ENCODE data around the gene PFKP. TPM values are rescaled to one million over a fixed set of nuclear protein-coding genes. Genes with fewer than 3 reads are reported as not detected.

PFKP gene
- total and polyA plus RNA-seq, 2 experiments from 2014 or later: 24.6 to 48.9 TPM

DNA sequence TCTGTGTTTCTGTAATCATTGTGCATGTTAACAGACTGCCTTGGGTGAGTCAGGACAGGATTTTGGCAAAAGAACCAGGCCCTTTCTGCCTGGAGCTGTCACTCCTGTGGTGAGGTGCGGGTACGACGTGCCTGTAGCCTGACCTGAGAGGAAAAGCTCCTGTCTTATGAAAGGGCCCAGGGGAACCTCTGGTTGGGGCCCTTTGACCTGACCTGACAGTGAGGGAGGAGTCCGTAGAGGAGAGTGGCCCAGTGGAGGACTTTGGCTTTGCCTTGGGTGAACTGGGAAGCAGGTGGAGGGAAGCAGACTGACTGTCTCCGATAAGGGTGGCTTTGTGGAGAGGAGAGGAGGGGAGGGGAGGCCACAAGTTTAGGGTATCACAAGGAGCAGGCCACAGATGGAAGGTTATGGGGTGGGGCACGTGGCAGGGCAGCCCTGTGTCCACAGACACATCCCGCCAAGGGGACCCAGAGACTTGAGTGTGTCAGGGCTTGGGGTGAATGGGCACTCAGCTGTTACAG is 6.9 kb downstream of the PFKP start:
- peaks cover 9% of the 10 kb centered on the region for H3K4me1 ChIP-seq (ENCODE audit: insufficient read depth)
- H3K4me2 ChIP-seq: no peak overlapping the region
- H3K27ac ChIP-seq: no peak overlapping the region
- no peak for DNase-seq (ENCODE audit: low spot score)
- no peak overlapping the region for H3K4me3 ChIP-seq
- peaks cover 3% of the 10 kb centered on the region for H3K79me2 ChIP-seq
- H3K9me2 ChIP-seq (replicated peaks; ENCODE audit: insufficient read depth): no peaks in the 10 kb centered on the region
- no peaks in the 10 kb centered on the region for H4K20me1 ChIP-seq (ENCODE audit: insufficient read depth, poor library complexity, severe bottlenecking)
- TF ChIP-seq EZH2 (IDR thresholded peaks at IDR 0.05; ENCODE audit: borderline replicate concordance) (no peak), EZH2phosphoT487 (IDR thresholded peaks at IDR 0.05; ENCODE audit: low read depth, severe bottlenecking, unreplicated experiment) (no peak)
- TF ChIP-seq, protein P1, sequence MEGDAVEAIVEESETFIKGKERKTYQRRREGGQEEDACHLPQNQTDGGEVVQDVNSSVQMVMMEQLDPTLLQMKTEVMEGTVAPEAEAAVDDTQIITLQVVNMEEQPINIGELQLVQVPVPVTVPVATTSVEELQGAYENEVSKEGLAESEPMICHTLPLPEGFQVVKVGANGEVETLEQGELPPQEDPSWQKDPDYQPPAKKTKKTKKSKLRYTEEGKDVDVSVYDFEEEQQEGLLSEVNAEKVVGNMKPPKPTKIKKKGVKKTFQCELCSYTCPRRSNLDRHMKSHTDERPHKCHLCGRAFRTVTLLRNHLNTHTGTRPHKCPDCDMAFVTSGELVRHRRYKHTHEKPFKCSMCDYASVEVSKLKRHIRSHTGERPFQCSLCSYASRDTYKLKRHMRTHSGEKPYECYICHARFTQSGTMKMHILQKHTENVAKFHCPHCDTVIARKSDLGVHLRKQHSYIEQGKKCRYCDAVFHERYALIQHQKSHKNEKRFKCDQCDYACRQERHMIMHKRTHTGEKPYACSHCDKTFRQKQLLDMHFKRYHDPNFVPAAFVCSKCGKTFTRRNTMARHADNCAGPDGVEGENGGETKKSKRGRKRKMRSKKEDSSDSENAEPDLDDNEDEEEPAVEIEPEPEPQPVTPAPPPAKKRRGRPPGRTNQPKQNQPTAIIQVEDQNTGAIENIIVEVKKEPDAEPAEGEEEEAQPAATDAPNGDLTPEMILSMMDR (IDR thresholded peaks at IDR 0.05; ENCODE audit: poor library complexity): no peak
- peaks cover 5% of the 10 kb centered on the region for H3K27me3 ChIP-seq
- no peaks in the 10 kb centered on the region for H3K36me3 ChIP-seq (replicated peaks; ENCODE audit: insufficient read depth, low read depth)
- WGBS (ENCODE audit: low lambda C conversion rate, missing lambda C conversion rate): 77% methylated on average over 7 of the region's 7 CpGs
- no peak overlapping the region for H2AFZ ChIP-seq
- no peaks in the 10 kb centered on the region for H3K9me3 ChIP-seq (ENCODE audit: low read depth)

DNA sequence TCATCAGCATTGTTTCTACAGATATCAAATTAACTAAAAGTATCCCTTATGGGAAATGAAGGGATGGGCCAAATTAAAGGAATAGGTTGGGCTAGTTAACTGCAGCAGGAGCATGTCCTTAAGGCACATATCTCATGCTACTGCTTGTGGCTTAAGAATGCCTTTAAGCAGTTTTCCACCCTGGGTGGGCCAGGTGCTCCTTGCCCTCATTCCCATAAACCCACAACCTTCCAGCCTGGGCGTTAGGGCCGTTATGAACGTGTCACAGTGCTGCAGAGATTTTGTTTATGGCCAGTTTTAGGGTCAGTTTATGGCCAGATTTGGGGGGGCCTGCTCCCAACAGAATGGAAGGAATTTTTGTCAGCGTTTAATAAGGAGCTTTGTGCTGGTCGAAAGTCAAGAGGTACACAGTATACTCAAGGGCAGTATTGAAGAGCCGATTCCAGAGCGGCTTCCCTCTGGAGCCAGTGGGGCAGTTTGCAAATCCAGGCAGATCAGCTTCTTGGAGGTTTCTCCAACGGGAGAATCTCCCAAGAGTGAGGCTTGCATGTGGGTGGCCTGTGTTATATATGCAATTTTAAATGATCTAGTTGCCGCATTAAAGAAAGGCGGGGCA is 7.7 kb downstream of the PFKP start:
- Histone ChIP-seq H3K27ac (no peak overlapping the region), H3K4me2 (no peak overlapping the region), H3K27me3 (no peaks in the 10 kb centered on the region), H3K4me1 (ENCODE audit: insufficient read depth) (peaks cover 6% of the 10 kb centered on the region), H3K9me2 (replicated peaks; ENCODE audit: insufficient read depth) (no peaks in the 10 kb centered on the region), H3K79me2 (peaks cover under 1% of the 10 kb centered on the region), H4K20me1 (ENCODE audit: insufficient read depth, poor library complexity, severe bottlenecking) (no peaks in the 10 kb centered on the region), H2AFZ (no peak overlapping the region), H3K9me3 (ENCODE audit: low read depth) (no peaks in the 10 kb centered on the region), H3K4me3 (no peak overlapping the region), H3K36me3 (replicated peaks; ENCODE audit: insufficient read depth, low read depth) (no peaks in the 10 kb centered on the region)
- 61% methylated on average over 10 of the region's 10 CpGs for WGBS (ENCODE audit: low lambda C conversion rate, missing lambda C conversion rate)
- TF ChIP-seq EZH2 (IDR thresholded peaks at IDR 0.05; ENCODE audit: borderline replicate concordance) (no peak), EZH2phosphoT487 (IDR thresholded peaks at IDR 0.05; ENCODE audit: low read depth, severe bottlenecking, unreplicated experiment) (no peak)
- DNase-seq (ENCODE audit: low spot score): no peak

DNA sequence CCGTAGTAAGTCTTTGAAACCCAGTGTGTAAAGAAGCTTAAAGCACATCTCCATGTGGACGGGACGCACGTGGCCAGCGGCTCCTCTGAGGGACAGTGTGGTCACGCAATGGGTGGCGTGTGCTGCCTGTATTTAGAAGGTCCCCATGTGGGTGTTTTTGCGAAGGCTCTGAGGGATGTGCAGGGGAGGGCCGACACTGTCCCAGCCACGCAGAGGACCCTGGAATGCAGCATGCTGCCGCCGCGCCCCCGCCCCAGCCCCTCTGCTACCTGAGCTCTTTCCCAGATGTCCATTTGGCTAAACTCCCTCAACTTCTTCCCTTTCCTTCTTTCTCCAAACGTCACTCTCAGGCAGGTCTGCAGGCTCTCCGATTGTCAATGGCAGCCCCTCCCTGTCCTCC is 8.8 kb downstream of the PFKP start:
- Histone ChIP-seq H3K27me3 (no peaks in the 10 kb centered on the region), H3K4me3 (no peak overlapping the region), H2AFZ (no peak overlapping the region), H3K9me2 (replicated peaks; ENCODE audit: insufficient read depth) (no peaks in the 10 kb centered on the region), H3K9me3 (ENCODE audit: low read depth) (no peaks in the 10 kb centered on the region), H4K20me1 (ENCODE audit: insufficient read depth, poor library complexity, severe bottlenecking) (no peaks in the 10 kb centered on the region), H3K27ac (no peak overlapping the region), H3K79me2 (no peaks in the 10 kb centered on the region), H3K36me3 (replicated peaks; ENCODE audit: insufficient read depth, low read depth) (no peaks in the 10 kb centered on the region), H3K4me1 (ENCODE audit: insufficient read depth) (peaks cover 6% of the 10 kb centered on the region), H3K4me2 (no peak overlapping the region)
- WGBS (ENCODE audit: low lambda C conversion rate, missing lambda C conversion rate): 83% methylated on average over 10 of the region's 16 CpGs
- TF ChIP-seq EZH2 (IDR thresholded peaks at IDR 0.05; ENCODE audit: borderline replicate concordance) (no peak), EZH2phosphoT487 (IDR thresholded peaks at IDR 0.05; ENCODE audit: low read depth, severe bottlenecking, unreplicated experiment) (no peak)
- TF ChIP-seq, protein P1 (IDR thresholded peaks at IDR 0.05; ENCODE audit: poor library complexity): no peak
- DNase-seq (ENCODE audit: low spot score): no peak

DNA sequence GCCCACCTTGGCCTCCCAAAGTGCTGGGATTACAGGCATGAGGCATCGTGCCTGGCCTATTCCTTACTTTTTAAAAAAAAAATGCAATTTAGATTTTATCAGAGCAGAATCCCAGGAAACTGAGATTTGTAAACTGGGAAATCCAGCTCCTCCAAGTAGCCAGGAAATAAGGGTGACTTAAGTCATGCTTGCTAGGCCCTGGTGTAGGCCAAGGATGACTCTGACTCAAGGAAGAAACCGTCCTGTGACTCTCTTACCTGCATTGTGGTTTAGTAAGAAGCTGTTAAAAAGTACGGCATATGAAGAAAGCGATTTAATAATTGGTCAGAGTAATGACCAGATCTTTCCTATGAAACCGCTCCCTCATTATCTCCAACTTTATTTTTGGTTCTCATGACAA is 10.2 kb downstream of the PFKP start:
- no peak overlapping the region for H3K27ac ChIP-seq
- TF ChIP-seq EZH2phosphoT487 (IDR thresholded peaks at IDR 0.05; ENCODE audit: low read depth, severe bottlenecking, unreplicated experiment) (no peak), EZH2 (IDR thresholded peaks at IDR 0.05; ENCODE audit: borderline replicate concordance) (no peak)
- TF ChIP-seq, protein P1 (IDR thresholded peaks at IDR 0.05; ENCODE audit: poor library complexity): no peak
- H3K9me2 ChIP-seq (replicated peaks; ENCODE audit: insufficient read depth): no peaks in the 10 kb centered on the region
- no peaks in the 10 kb centered on the region for H3K27me3 ChIP-seq
- whole genome bisulfite sequencing (ENCODE audit: low lambda C conversion rate, missing lambda C conversion rate): 96% methylated on average over 5 of the region's 5 CpGs
- no peak overlapping the region for H2AFZ ChIP-seq
- H3K4me2 ChIP-seq: no peak overlapping the region
- no peaks in the 10 kb centered on the region for H3K79me2 ChIP-seq
- H3K4me3 ChIP-seq: no peak overlapping the region
- no peak for DNase-seq (ENCODE audit: low spot score)
- H3K4me1 ChIP-seq (ENCODE audit: insufficient read depth): peaks cover 6% of the 10 kb centered on the region
- no peaks in the 10 kb centered on the region for H3K36me3 ChIP-seq (replicated peaks; ENCODE audit: insufficient read depth, low read depth)
- no peaks in the 10 kb centered on the region for H3K9me3 ChIP-seq (ENCODE audit: low read depth)
- H4K20me1 ChIP-seq (ENCODE audit: insufficient read depth, poor library complexity, severe bottlenecking): no peaks in the 10 kb centered on the region
